Measurements from ENCODE around the gene AARS2. TPM values are rescaled to one million over a fixed set of nuclear protein-coding genes. Genes with fewer than 3 reads are reported as not detected.

The AARS2 gene
- total RNA-seq, 1 donor from 2014 or later: 34.3 TPM

GRCh38 chr6:44277763-44278162 lies 35.4 kb downstream of the AARS2 start:
- Mint-ChIP-seq H3K27me3 (peaks cover 64% of the 10 kb centered on the region), H3K27ac (no peak overlapping the region), H3K4me3 (no peak overlapping the region), H3K9me3 (no peaks in the 10 kb centered on the region), H3K4me1 (ENCODE audit: unreplicated experiment) (no peaks in the 10 kb centered on the region), H3K36me3 (no peaks in the 10 kb centered on the region)
- TF ChIP-seq, protein P1, sequence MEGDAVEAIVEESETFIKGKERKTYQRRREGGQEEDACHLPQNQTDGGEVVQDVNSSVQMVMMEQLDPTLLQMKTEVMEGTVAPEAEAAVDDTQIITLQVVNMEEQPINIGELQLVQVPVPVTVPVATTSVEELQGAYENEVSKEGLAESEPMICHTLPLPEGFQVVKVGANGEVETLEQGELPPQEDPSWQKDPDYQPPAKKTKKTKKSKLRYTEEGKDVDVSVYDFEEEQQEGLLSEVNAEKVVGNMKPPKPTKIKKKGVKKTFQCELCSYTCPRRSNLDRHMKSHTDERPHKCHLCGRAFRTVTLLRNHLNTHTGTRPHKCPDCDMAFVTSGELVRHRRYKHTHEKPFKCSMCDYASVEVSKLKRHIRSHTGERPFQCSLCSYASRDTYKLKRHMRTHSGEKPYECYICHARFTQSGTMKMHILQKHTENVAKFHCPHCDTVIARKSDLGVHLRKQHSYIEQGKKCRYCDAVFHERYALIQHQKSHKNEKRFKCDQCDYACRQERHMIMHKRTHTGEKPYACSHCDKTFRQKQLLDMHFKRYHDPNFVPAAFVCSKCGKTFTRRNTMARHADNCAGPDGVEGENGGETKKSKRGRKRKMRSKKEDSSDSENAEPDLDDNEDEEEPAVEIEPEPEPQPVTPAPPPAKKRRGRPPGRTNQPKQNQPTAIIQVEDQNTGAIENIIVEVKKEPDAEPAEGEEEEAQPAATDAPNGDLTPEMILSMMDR (conservative IDR thresholded peaks at IDR 0.05): no peak
- DNase-seq (ENCODE audit: extremely low spot score, unreplicated experiment): no peak

DNA sequence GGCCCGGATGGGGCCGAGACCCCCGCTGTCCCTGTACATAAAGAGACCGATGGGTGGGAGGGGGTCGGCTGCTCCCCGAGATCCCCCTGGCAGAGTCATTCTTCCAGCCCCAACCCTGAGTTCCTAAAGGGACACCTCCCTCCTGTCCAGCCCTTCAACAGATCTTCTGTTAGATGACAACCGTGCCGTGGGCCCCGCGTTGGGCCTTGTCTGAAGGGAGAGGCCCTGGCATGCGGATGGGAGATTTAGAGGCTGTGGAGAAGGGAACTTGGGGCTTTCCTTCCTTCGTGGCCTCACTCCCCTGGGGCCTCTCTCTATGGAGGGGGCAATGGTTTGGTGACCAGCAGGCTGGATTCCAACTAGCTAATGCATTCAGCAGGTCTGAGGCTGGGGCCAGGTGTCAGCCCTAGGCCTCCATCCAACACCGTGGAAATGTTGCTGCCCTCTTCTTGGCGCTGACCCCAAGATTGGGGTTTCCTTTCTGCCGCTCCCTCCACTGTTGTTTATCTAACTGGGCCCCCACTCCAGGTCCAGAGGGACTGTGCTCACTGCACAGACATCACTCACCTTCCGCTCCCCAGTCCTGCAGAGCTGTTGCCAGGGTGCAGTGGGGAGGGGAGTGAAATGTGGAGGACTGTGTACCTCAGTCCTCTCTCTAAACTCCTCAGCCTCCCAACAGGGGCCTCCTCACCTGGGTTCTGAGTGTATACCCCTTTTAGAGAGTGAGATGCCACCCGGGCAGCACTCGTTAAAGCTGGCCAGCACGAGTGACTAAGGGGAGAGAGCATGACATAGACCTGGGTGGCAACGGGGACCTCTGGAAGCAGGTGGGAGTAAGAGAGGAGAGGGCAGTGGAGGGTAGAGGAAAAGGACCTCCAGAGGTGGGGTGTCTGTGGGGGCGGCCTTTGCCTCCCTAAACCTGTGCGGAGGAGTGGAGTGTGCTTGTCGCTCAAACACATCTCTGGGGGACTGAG lies 36.2 kb downstream of the AARS2 start:
- TF ChIP-seq, protein P1 (conservative IDR thresholded peaks at IDR 0.05): no peak
- Mint-ChIP-seq H3K27ac (no peak overlapping the region), H3K9me3 (no peaks in the 10 kb centered on the region), H3K27me3 (peaks cover 67% of the 10 kb centered on the region), H3K4me1 (ENCODE audit: unreplicated experiment) (no peaks in the 10 kb centered on the region), H3K36me3 (no peaks in the 10 kb centered on the region), H3K4me3 (no peak overlapping the region)
- DNase-seq (ENCODE audit: extremely low spot score, unreplicated experiment): no peak

DNA sequence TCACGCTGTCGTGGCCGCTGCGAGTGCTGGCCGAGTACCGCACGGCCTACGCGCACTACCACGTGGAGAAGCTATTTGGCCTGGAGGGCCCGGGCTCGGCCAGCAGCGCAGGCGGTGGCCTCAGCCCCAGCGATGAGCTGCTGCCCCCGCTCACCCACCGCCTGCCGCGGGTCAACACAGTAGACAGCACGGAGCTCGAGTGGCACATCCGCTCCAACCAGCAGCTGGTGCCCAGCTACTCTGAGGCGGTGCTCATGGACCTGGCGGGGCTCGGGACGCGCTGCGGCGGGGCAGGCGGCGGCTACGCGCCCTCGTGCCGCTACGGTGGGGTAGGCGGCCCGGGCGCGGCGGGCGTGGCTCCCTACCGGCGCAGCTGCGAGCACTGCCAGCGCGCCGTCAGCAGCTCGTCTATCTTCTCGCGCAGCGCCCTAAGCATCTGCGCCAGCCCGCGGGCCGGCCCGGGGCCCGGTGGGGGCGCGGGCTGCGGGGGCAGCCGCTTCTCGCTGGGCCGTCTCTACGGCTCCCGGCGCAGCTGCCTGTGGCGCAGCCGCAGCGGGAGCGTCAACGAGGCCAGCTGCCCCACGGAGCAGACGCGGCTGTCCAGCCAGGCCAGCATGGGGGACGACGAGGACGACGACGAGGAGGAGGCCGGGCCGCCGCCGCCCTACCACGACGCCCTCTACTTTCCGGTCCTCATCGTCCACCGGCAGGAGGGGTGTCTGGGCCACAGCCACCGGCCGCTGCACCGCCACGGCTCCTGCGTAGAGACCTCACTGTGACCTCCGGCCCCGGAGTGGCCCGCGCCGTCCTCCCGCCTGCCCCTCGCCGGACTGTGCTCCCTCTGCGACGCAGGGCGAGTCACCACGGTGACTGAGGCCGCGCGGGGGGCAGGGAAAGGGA lies 37.1 kb downstream of the AARS2 start:
- peaks cover 72% of the 10 kb centered on the region for H3K27me3 Mint-ChIP-seq

GRCh38 chr6:44275271-44275748 lies 37.8 kb downstream of the AARS2 start:
- Mint-ChIP-seq H3K27me3 (peaks cover 66% of the 10 kb centered on the region), H3K9me3 (no peaks in the 10 kb centered on the region), H3K4me1 (ENCODE audit: unreplicated experiment) (no peaks in the 10 kb centered on the region), H3K4me3 (no peak overlapping the region), H3K27ac (no peak overlapping the region), H3K36me3 (no peaks in the 10 kb centered on the region)
- TF ChIP-seq, protein P1 (conservative IDR thresholded peaks at IDR 0.05): no peak
- no peak for DNase-seq (ENCODE audit: extremely low spot score, unreplicated experiment)

More for the DNA sequence above, 37.1 kb downstream of the AARS2 start:
- Mint-ChIP-seq H3K36me3 (no peaks in the 10 kb centered on the region), H3K9me3 (no peaks in the 10 kb centered on the region), H3K4me3 (no peak overlapping the region), H3K4me1 (ENCODE audit: unreplicated experiment) (no peaks in the 10 kb centered on the region), H3K27ac (no peak overlapping the region)
- DNase-seq (ENCODE audit: extremely low spot score, unreplicated experiment): no peak
- TF ChIP-seq, protein P1 (conservative IDR thresholded peaks at IDR 0.05): no peak

DNA sequence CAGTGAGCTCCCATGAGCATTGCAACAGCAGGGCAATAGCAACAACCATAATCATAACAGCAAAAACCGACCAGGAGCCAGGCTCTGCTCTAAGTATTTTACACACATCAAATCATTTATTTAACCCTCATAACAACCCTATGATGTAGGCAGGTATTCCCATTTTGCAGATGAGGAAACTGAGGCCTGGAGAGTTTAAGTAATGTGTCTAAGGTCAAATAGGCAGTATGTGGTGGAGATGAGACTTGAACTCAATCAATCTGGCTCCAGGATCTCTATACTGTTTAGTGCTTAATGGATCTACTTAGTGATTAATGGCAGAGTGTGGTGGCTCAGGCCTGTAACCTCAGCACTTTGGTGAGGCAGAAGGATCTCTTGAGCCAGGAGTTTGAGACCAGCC lies 39.5 kb downstream of the AARS2 start:
- TF ChIP-seq, protein P1 (conservative IDR thresholded peaks at IDR 0.05): no peak
- Mint-ChIP-seq H3K27me3 (peaks cover 67% of the 10 kb centered on the region), H3K4me3 (no peak overlapping the region)

More for the DNA sequence above, 39.5 kb downstream of the AARS2 start:
- Mint-ChIP-seq H3K9me3 (no peaks in the 10 kb centered on the region), H3K36me3 (no peaks in the 10 kb centered on the region), H3K27ac (no peak overlapping the region), H3K4me1 (ENCODE audit: unreplicated experiment) (no peaks in the 10 kb centered on the region)
- DNase-seq (ENCODE audit: extremely low spot score, unreplicated experiment): no peak

All from type B pancreatic cell (in vitro differentiated cells).